Thyroid gland (tissue), 4 donors: ENCODE results near the gene ACAD8. TPM values are rescaled to one million over a fixed set of nuclear protein-coding genes. Genes with fewer than 3 reads are reported as not detected.
"Not testable (repeated sequence)": the region's sequence is repeated elsewhere in the genome, so short reads cannot be mapped to it uniquely, and the experiment has no call there.

Experiments used
- DNase-seq, 2 donors: peaks; one replicate each; pipeline ENCODE4 v3.0.0-alpha.2; 2019
- H3K27ac ChIP-seq, 3 donors: fragments of 200-600 bp; sonication (generic); 1 replicate in 2 of 3; 2 replicates in 1 of 3; pipeline ENCODE4 v1.5.1; 2016 to 2019; ENCODE audit warnings: mild to moderate bottlenecking in 1 of 3, moderate library complexity in 1 of 3
- H3K27me3 ChIP-seq: fragments of 200-600 bp; sonication (generic); one replicate; pipeline ENCODE4 v1.5.1; 2019
- H3K36me3 ChIP-seq, 2 donors: fragments of 200-600 bp; sonication (generic); one replicate each; pipeline ENCODE4 v1.5.1; 2016 to 2019
- H3K4me1 ChIP-seq, 2 donors: fragments of 200-600 bp; sonication (generic); one replicate each; pipeline ENCODE4 v1.5.1; 2017 to 2019
- H3K4me3 ChIP-seq, 3 donors: fragments of 200-600 bp; sonication (generic); replicated peaks in 1 of 3; 1 replicate in 2 of 3; 2 replicates in 1 of 3; pipeline ENCODE4 v1.5.1; 2016; ENCODE audit warnings: mild to moderate bottlenecking in 1 of 3
- H3K9me3 ChIP-seq: fragments of 200-600 bp; sonication (generic); one replicate; pipeline ENCODE4 v1.5.1; 2017
- CTCF ChIP-seq, 6 experiments: fragments of 200-600 bp in 3 of 6; fragments of 450-650 bp in 3 of 6; sonication (generic) in 3 of 6; IDR thresholded peaks; one replicate each; pipeline ENCODE4 v1.5.1; 2016 to 2019; ENCODE audit warnings: antibody characterized with exemption in 6 of 6, mild to moderate bottlenecking in 2 of 6, inconsistent platforms in 1 of 6, moderate library complexity in 1 of 6
- POLR2A ChIP-seq, 2 donors: fragments of 450-650 bp; IDR thresholded peaks; one replicate each; pipeline ENCODE4 v1.6.1; 2017; ENCODE audit warnings: antibody characterized with exemption in 2 of 2, mild to moderate bottlenecking in 2 of 2, moderate library complexity in 1 of 2
- WGBS, 2 donors: methylation state at CpG; one replicate each; pipeline ENCODE4 v1.1.5; 2017; 5-methylcytosine and 5-hydroxymethylcytosine counted together
- intact Hi-C: fragments of 100-400 bp; cut with DNase I; formaldehyde crosslinking; loops from one replicate; pipeline ENCODE4 v1.15.1; 2023
- total RNA-seq, 4 donors: library from RNA; depleted of rRNA; stranded (reverse); fragments of >200 nt; gene quantifications; one replicate each; pipeline ENCODE4 v1.2.3, GENCODE V29; 2016

ACAD8 gene
- total RNA-seq, 4 donors from 2014 or later: 57.2 to 130 (median 73.2) TPM

- TF ChIP-seq POLR2A (IDR thresholded peaks at IDR 0.05): no peak
- no peak for TF ChIP-seq CTCF (IDR thresholded peaks at IDR 0.05)
- no peak for DNase-seq
- 97 to 98% methylated on average over 3 of the region's 3 CpGs for WGBS, 2 donors
- Histone ChIP-seq H3K9me3 (no peaks in the 10 kb centered on the region), H3K27ac (no peak overlapping the region), H3K36me3 (peaks cover 36 to 42% of the 10 kb centered on the region in 2 donors), H3K4me3 (no peak overlapping the region), H3K27me3 (no peaks in the 10 kb centered on the region), H3K4me1 (peaks cover 12 to 14% of the 10 kb centered on the region in 2 donors)
- intact Hi-C loops: loop anchor here (2.0 to 5.0 kb wide), 2 partner anchors 23 to 82 kb away; partner anchors contain the start of gene GLB1L2
Observed at GRCh38 chr11:134250246-134250645, 3.1 kb upstream of the ACAD8 start.

- Histone ChIP-seq H3K27ac (no peak overlapping the region), H3K4me3 (no peak overlapping the region), H3K9me3 (no peaks in the 10 kb centered on the region), H3K27me3 (no peaks in the 10 kb centered on the region), H3K36me3 (peaks cover 32 to 37% of the 10 kb centered on the region in 2 donors), H3K4me1 (peaks cover 12 to 14% of the 10 kb centered on the region in 2 donors)
- TF ChIP-seq POLR2A (IDR thresholded peaks at IDR 0.05) (no peak), CTCF (IDR thresholded peaks at IDR 0.05) (no peak)
- intact Hi-C loops: loop anchor here (2.0 to 5.0 kb wide), 2 partner anchors 24 to 82 kb away; partner anchors contain the start of gene GLB1L2
- no peak for DNase-seq
- WGBS, 2 donors: 97 to 100% methylated on average over 2 of the region's 2 CpGs
Observed at GRCh38 chr11:134250675-134251074, 2.7 kb upstream of the ACAD8 start.

- peak overlapping the region in 1 of 3 donors; percentile 73 for H3K27ac ChIP-seq
- H3K36me3 ChIP-seq: peaks cover 23 to 26% of the 10 kb centered on the region in 2 donors
- intact Hi-C loops: loop anchor here (5.0 kb wide), 1 partner anchor 80 kb away; the partner anchor contains the start of gene GLB1L2
- 3 to 4% methylated on average over 27 of the region's 27 CpGs for WGBS, 2 donors
- TF ChIP-seq POLR2A (IDR thresholded peaks at IDR 0.05) (no peak), CTCF (IDR thresholded peaks at IDR 0.05) (no peak)
- no peaks in the 10 kb centered on the region for H3K27me3 ChIP-seq
- peaks cover 12 to 28% of the 10 kb centered on the region in 2 donors for H3K4me1 ChIP-seq
- no peaks in the 10 kb centered on the region for H3K9me3 ChIP-seq
- peak overlapping the region; percentile 61 to 96 (median 73) for H3K4me3 ChIP-seq
- peak; percentile 28 to 43 for DNase-seq
Observed at GRCh38 chr11:134252346-134253187, 801 bp upstream of the ACAD8 start.

GRCh38 chr11:134254433-134255183 lies 1.2 kb downstream of the ACAD8 start:
- Histone ChIP-seq H3K9me3 (no peaks in the 10 kb centered on the region), H3K27me3 (no peaks in the 10 kb centered on the region), H3K36me3 (peaks cover 10 to 20% of the 10 kb centered on the region in 2 donors), H3K27ac (peak overlapping the region in 1 of 3 donors; percentile 73), H3K4me3 (peak overlapping the region in 1 of 3 donors; percentile 96), H3K4me1 (peaks cover 12 to 46% of the 10 kb centered on the region in 2 donors)
- TF ChIP-seq POLR2A (IDR thresholded peaks at IDR 0.05) (no peak), CTCF (IDR thresholded peaks at IDR 0.05) (no peak)
- no peak for DNase-seq
- intact Hi-C loops: loop anchor here (5.0 kb wide), 1 partner anchor 78 kb away; the partner anchor contains the start of gene GLB1L2
- 56 to 64% methylated on average over 3 of the region's 3 CpGs for WGBS, 2 donors

- 97 to 98% methylated on average over 5 of the region's 5 CpGs for WGBS, 2 donors
- H3K27ac ChIP-seq, intact Hi-C loops, H3K27me3 ChIP-seq, DNase-seq, H3K4me3 ChIP-seq, H3K9me3 ChIP-seq: not testable (repeated sequence)
- Histone ChIP-seq H3K36me3 (peaks cover 11 to 22% of the 10 kb centered on the region in 2 donors), H3K4me1 (peaks cover 12 to 49% of the 10 kb centered on the region in 2 donors)
Observed at GRCh38 chr11:134255184-134255561, 1.8 kb downstream of the ACAD8 start.
